ENCODE data around the gene MAN1C1.

DNA sequence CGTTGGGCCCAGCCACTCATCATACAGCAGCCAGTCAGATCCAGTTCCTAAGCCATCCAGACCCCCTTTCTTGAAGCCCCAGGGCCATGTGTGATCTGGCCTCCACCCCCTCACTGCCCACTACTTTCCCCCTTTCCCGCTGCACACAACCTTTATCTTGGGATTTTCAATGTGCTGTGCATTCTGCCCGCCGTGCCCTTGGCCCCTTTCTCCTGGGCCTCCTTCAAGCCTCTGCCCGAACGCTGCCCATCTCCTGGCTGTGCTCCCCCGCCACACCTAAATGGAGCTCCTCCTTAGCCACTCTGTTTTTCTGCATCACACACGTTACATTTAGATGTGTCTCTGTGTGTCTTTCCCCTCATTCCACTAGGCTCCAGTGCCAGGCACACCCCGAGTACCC lies 116.7 kb downstream of the MAN1C1 start:
- TF ChIP-seq, protein P1, sequence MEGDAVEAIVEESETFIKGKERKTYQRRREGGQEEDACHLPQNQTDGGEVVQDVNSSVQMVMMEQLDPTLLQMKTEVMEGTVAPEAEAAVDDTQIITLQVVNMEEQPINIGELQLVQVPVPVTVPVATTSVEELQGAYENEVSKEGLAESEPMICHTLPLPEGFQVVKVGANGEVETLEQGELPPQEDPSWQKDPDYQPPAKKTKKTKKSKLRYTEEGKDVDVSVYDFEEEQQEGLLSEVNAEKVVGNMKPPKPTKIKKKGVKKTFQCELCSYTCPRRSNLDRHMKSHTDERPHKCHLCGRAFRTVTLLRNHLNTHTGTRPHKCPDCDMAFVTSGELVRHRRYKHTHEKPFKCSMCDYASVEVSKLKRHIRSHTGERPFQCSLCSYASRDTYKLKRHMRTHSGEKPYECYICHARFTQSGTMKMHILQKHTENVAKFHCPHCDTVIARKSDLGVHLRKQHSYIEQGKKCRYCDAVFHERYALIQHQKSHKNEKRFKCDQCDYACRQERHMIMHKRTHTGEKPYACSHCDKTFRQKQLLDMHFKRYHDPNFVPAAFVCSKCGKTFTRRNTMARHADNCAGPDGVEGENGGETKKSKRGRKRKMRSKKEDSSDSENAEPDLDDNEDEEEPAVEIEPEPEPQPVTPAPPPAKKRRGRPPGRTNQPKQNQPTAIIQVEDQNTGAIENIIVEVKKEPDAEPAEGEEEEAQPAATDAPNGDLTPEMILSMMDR (IDR thresholded peaks at IDR 0.05): no peak
- TF ChIP-seq EP300 (IDR thresholded peaks at IDR 0.05) (no peak), POLR2A (IDR thresholded peaks at IDR 0.05) (no peak), POLR2AphosphoS5 (IDR thresholded peaks at IDR 0.05) (no peak)
